HG02759 (cell line): ENCODE results near the gene SDK1.

Experiments used
- ATAC-seq: cut with Tn5 transposase; IDR thresholded peaks from one replicate; pipeline ENCODE4 v1.9.1; 2021; ENCODE audit warnings: mild to moderate bottlenecking, moderate library complexity; ENCODE audit not compliant: unreplicated experiment

SDK1 gene

GRCh38 chr7:3639253-3639652, 338.2 kb downstream of the SDK1 start:
- no peak for ATAC-seq

GRCh38 chr7:3641582-3641981, 340.5 kb downstream of the SDK1 start:
- no peak for ATAC-seq

GRCh38 chr7:3643091-3643490, 342.0 kb downstream of the SDK1 start:
- ATAC-seq: no peak

- ATAC-seq: no peak
Measured at GRCh38 chr7:3648276-3648675, 347.2 kb downstream of the SDK1 start.

- ATAC-seq: no peak
Measured at GRCh38 chr7:3649250-3649649, 348.2 kb downstream of the SDK1 start.

GRCh38 chr7:3649678-3650440, 348.8 kb downstream of the SDK1 start:
- no peak for ATAC-seq

- ATAC-seq: no peak
Measured at GRCh38 chr7:3650844-3651243, 349.8 kb downstream of the SDK1 start.

GRCh38 chr7:3655635-3656034, 354.6 kb downstream of the SDK1 start:
- ATAC-seq: no peak

- ATAC-seq: no peak
Measured at GRCh38 chr7:3657206-3657605, 356.2 kb downstream of the SDK1 start.

- no peak for ATAC-seq
Measured at GRCh38 chr7:3668743-3669142, 367.7 kb downstream of the SDK1 start.

GRCh38 chr7:3670898-3671297, 369.8 kb downstream of the SDK1 start:
- no peak for ATAC-seq

- ATAC-seq: no peak
Measured at GRCh38 chr7:3673524-3673923, 372.5 kb downstream of the SDK1 start.

- ATAC-seq: no peak
Measured at GRCh38 chr7:3678314-3678810, 377.3 kb downstream of the SDK1 start.

GRCh38 chr7:3682028-3682710, 381.1 kb downstream of the SDK1 start:
- ATAC-seq: no peak

GRCh38 chr7:3683546-3684539, 382.8 kb downstream of the SDK1 start:
- ATAC-seq: no peak

- ATAC-seq: no peak
Measured at GRCh38 chr7:3688071-3688470, 387.0 kb downstream of the SDK1 start.

- no peak for ATAC-seq
Measured at GRCh38 chr7:3688842-3689241, 387.8 kb downstream of the SDK1 start.

- no peak for ATAC-seq
Measured at GRCh38 chr7:3691478-3692158, 390.6 kb downstream of the SDK1 start.

- ATAC-seq: no peak
Measured at GRCh38 chr7:3695602-3696001, 394.6 kb downstream of the SDK1 start.

- no peak for ATAC-seq
Measured at GRCh38 chr7:3696113-3696512, 395.1 kb downstream of the SDK1 start.

- no peak for ATAC-seq
Measured at GRCh38 chr7:3697472-3697871, 396.4 kb downstream of the SDK1 start.
